HepG2 (cell line): ENCODE measurements around the gene ADGRG1. TPM values are rescaled to one million over a fixed set of nuclear protein-coding genes. Genes with fewer than 3 reads are reported as not detected.

Experiments
- CBFB ChIP-seq: sonication (generic); formaldehyde crosslinking; IDR thresholded peaks from 2 replicates; pipeline ENCODE4 v1.4.0; 2020; ENCODE audit warnings: missing genetic modification reagents
- ELF4 ChIP-seq: sonication (generic); formaldehyde crosslinking; IDR thresholded peaks from 2 replicates; pipeline ENCODE4 v1.5.0; 2020; ENCODE audit warnings: missing genetic modification reagents, mild to moderate bottlenecking, moderate library complexity, borderline replicate concordance
- GLI4 ChIP-seq: sonication (generic); formaldehyde crosslinking; IDR thresholded peaks from 2 replicates; pipeline ENCODE4 v1.5.1; 2020; ENCODE audit warnings: missing genetic modification reagents, mild to moderate bottlenecking, moderate library complexity, borderline replicate concordance
- HNRNPL ChIP-seq: fragments of 200-400 bp; formaldehyde crosslinking; IDR thresholded peaks from 2 replicates; pipeline ENCODE4 v1.6.1; 2017; ENCODE audit warnings: mild to moderate bottlenecking, low read depth, low read length
- HOXA7 ChIP-seq: sonication (generic); formaldehyde crosslinking; IDR thresholded peaks from 2 replicates; pipeline ENCODE4 v1.8.1; 2022; ENCODE audit warnings: mild to moderate bottlenecking, missing genetic modification reagents, moderate library complexity
- KDM3A ChIP-seq: IDR thresholded peaks from 2 replicates; pipeline ENCODE4 v1.6.1; 2018; ENCODE audit warnings: low read depth, missing compliant biosample characterization
- KLF13 ChIP-seq: sonication (generic); formaldehyde crosslinking; IDR thresholded peaks from 2 replicates; pipeline ENCODE4 v1.4.0; 2020; ENCODE audit warnings: mild to moderate bottlenecking, missing genetic modification reagents
- MAFF ChIP-seq: IDR thresholded peaks from 2 replicates; pipeline ENCODE4 v1.6.1; 2011; ENCODE audit warnings: low read depth, low read length, improper control_type of control experiment
- PHF21A ChIP-seq: sonication (generic); formaldehyde crosslinking; IDR thresholded peaks from 2 replicates; pipeline ENCODE4 v1.5.0; 2020; ENCODE audit warnings: mild to moderate bottlenecking, missing genetic modification reagents
- RBM39 ChIP-seq: fragments of 200-400 bp; formaldehyde crosslinking; IDR thresholded peaks from one replicate; pipeline ENCODE4 v1.6.1; 2018; ENCODE audit warnings: antibody characterized with exemption, mild to moderate bottlenecking, low read depth, low read length; ENCODE audit not compliant: poor library complexity, severe bottlenecking
- RFXANK ChIP-seq: IDR thresholded peaks from 2 replicates; pipeline ENCODE4 v1.6.1; 2016
- THYN1 ChIP-seq: sonication (generic); formaldehyde crosslinking; IDR thresholded peaks from 2 replicates; pipeline ENCODE4 v1.8.1; 2023; ENCODE audit warnings: low read depth, mild to moderate bottlenecking, moderate library complexity, missing genetic modification reagents, borderline replicate concordance
- U2AF2 ChIP-seq: fragments of 200-400 bp; formaldehyde crosslinking; IDR thresholded peaks from 2 replicates; pipeline ENCODE4 v1.6.1; 2017; ENCODE audit warnings: low read depth, mild to moderate bottlenecking, low read length
- YEATS2 ChIP-seq: sonication (generic); formaldehyde crosslinking; IDR thresholded peaks from 2 replicates; pipeline ENCODE4 v1.4.0; 2020; ENCODE audit warnings: missing genetic modification reagents, borderline replicate concordance
- ZBTB20 ChIP-seq: sonication (generic); formaldehyde crosslinking; IDR thresholded peaks from 2 replicates; pipeline ENCODE4 v1.8.1; 2023; ENCODE audit warnings: missing genetic modification reagents, low read depth, mild to moderate bottlenecking, borderline replicate concordance
- ZNF333 ChIP-seq: sonication (generic); formaldehyde crosslinking; IDR thresholded peaks from 2 replicates; pipeline ENCODE4 v1.4.0; 2020; ENCODE audit warnings: mild to moderate bottlenecking, missing genetic modification reagents, borderline replicate concordance
- ZNF468 ChIP-seq: sonication (generic); formaldehyde crosslinking; IDR thresholded peaks from 2 replicates; pipeline ENCODE4 v1.8.0; 2022; ENCODE audit warnings: mild to moderate bottlenecking, moderate library complexity, missing genetic modification reagents
- ZNF713 ChIP-seq: sonication (generic); formaldehyde crosslinking; IDR thresholded peaks from 2 replicates; pipeline ENCODE4 v1.4.0; 2020; ENCODE audit warnings: mild to moderate bottlenecking, missing genetic modification reagents
- ZNF850 ChIP-seq: sonication (generic); formaldehyde crosslinking; conservative IDR thresholded peaks from 2 replicates; pipeline ENCODE4 v1.9.0; 2021; ENCODE audit warnings: mild to moderate bottlenecking, missing genetic modification reagents
- polyA plus RNA-seq, 8 experiments: library from polyadenylated mRNA; depleted of rRNA in 3 of 8; stranded (reverse) in 7 of 8; unstranded in 1 of 8; fragments of >200 nt; fragmentation: Illumina TruSeq in 4 of 8; extraction: Trizol in 4 of 8; gene quantifications; 2 replicates each; pipeline versions ENCODE4 v1.2.1 to v1.2.3, GENCODE V29; 2011 to 2016; ENCODE audit warnings: low read depth in 4 of 8, missing spikeins in 1 of 8, mixed read lengths in 1 of 8; ENCODE audit not compliant: insufficient read depth in 1 of 8
- total RNA-seq, 5 experiments: library from RNA; depleted of rRNA; stranded (reverse); fragments of >200 nt; fragmentation: Illumina TruSeq; extraction: Trizol; gene quantifications; 2 replicates each; pipeline ENCODE4 v1.2.3, GENCODE V29; 2016; ENCODE audit warnings: low read depth in 1 of 5
- TF ChIP-seq, protein P1 (sequence below): sonication (generic); formaldehyde crosslinking; conservative IDR thresholded peaks from 2 replicates; pipeline ENCODE4 v1.4.0; 2020; ENCODE audit warnings: mild to moderate bottlenecking, missing genetic modification reagents, moderate library complexity
- TF ChIP-seq, protein P2 (sequence below): sonication (generic); formaldehyde crosslinking; IDR thresholded peaks from 2 replicates; pipeline ENCODE4 v1.5.0; 2020; ENCODE audit warnings: missing genetic modification reagents, mild to moderate bottlenecking, borderline replicate concordance
- TF ChIP-seq, protein P3 (sequence below): sonication (generic); formaldehyde crosslinking; IDR thresholded peaks from 2 replicates; pipeline ENCODE4 v1.4.0; 2020; ENCODE audit warnings: missing genetic modification reagents, borderline replicate concordance
- TF ChIP-seq, protein P4 (sequence below): sonication (generic); formaldehyde crosslinking; conservative IDR thresholded peaks from 2 replicates; pipeline ENCODE4 v1.5.0; 2020; ENCODE audit warnings: missing genetic modification reagents

Gene ADGRG1
- total and polyA plus RNA-seq, 2 of the 13 experiments (the other 11 are each of a cell fraction or from before 2014, with no cell fraction given): 2.7 to 5.9 TPM

DNA sequence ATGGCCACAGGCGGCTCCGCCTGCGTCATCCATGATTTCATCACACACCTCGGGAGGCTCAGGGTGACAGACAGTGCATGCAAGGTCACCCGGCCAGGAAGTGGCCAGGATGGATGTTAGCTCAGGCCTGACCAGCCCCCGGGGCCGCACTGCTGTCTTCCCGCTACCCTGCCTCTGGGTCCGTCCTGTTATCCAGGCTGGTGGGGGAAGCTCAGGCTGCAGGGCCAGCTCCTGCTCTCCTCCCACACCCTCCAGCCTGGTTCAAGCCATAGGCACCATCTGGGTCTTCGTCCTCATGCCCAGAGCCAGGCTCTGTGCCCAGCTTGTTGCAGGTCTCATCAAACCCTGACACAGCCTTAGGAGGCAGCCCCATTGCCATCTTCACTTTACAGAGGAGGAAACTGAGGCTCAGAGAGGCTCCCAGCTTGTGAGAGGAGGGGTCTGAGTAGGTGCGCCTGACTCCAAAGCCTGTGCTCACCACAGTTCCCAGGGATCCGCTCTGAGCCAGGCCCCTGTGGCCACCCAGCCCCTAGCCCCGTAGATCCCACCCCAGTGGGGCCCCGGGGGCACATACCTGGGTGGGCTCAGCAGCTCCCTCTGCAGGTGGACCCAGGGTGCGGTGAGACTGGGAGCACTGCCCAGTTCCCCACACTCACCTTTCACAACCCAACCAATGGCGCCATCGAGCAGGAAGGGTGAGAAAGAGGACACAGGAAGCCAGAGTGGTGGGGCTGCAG, 39.3 kb downstream of the ADGRG1 start (continued):
- TF ChIP-seq PHF21A (CRISPR knock-in tag) (peak; percentile 63; the same call in 1 of the 2 replicates), ZBTB20 (CRISPR knock-in tag) (0 out of 2 replicates have a peak, but pooled peaks have one; percentile 30), MAFF (no peak), GLI4 (CRISPR knock-in tag) (0 out of 2 replicates have a peak, but pooled peaks have one; percentile 81), HOXA7 (CRISPR knock-in tag) (no peak), YEATS2 (peak; percentile 27), THYN1 (CRISPR knock-in tag) (no peak), KLF13 (CRISPR knock-in tag) (no peak), RBM39 (no peak), HNRNPL (no peak; the same call in 1 of the 2 replicates), KDM3A (CRISPR knock-in tag) (peak; percentile 98), ZNF713 (CRISPR knock-in tag) (no peak), ZNF468 (no peak), CBFB (CRISPR knock-in tag) (peak; percentile 70; the same call in 1 of the 2 replicates), ZNF333 (peak; percentile 57; the same call in 1 of the 2 replicates), ZNF850 (no peak), ELF4 (CRISPR knock-in tag) (no peak), U2AF2 (no peak), RFXANK (CRISPR knock-in tag) (no peak)
- TF ChIP-seq, protein P1, sequence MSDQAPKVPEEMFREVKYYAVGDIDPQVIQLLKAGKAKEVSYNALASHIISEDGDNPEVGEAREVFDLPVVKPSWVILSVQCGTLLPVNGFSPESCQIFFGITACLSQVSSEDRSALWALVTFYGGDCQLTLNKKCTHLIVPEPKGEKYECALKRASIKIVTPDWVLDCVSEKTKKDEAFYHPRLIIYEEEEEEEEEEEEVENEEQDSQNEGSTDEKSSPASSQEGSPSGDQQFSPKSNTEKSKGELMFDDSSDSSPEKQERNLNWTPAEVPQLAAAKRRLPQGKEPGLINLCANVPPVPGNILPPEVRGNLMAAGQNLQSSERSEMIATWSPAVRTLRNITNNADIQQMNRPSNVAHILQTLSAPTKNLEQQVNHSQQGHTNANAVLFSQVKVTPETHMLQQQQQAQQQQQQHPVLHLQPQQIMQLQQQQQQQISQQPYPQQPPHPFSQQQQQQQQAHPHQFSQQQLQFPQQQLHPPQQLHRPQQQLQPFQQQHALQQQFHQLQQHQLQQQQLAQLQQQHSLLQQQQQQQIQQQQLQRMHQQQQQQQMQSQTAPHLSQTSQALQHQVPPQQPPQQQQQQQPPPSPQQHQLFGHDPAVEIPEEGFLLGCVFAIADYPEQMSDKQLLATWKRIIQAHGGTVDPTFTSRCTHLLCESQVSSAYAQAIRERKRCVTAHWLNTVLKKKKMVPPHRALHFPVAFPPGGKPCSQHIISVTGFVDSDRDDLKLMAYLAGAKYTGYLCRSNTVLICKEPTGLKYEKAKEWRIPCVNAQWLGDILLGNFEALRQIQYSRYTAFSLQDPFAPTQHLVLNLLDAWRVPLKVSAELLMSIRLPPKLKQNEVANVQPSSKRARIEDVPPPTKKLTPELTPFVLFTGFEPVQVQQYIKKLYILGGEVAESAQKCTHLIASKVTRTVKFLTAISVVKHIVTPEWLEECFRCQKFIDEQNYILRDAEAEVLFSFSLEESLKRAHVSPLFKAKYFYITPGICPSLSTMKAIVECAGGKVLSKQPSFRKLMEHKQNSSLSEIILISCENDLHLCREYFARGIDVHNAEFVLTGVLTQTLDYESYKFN (CRISPR knock-in tag): peak; percentile 89
- TF ChIP-seq, protein P2, sequence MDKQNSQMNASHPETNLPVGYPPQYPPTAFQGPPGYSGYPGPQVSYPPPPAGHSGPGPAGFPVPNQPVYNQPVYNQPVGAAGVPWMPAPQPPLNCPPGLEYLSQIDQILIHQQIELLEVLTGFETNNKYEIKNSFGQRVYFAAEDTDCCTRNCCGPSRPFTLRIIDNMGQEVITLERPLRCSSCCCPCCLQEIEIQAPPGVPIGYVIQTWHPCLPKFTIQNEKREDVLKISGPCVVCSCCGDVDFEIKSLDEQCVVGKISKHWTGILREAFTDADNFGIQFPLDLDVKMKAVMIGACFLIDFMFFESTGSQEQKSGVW (CRISPR knock-in tag): no peak
- TF ChIP-seq, protein P3, sequence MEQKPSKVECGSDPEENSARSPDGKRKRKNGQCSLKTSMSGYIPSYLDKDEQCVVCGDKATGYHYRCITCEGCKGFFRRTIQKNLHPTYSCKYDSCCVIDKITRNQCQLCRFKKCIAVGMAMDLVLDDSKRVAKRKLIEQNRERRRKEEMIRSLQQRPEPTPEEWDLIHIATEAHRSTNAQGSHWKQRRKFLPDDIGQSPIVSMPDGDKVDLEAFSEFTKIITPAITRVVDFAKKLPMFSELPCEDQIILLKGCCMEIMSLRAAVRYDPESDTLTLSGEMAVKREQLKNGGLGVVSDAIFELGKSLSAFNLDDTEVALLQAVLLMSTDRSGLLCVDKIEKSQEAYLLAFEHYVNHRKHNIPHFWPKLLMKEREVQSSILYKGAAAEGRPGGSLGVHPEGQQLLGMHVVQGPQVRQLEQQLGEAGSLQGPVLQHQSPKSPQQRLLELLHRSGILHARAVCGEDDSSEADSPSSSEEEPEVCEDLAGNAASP (CRISPR knock-in tag): peak; percentile 100
- TF ChIP-seq, protein P4, sequence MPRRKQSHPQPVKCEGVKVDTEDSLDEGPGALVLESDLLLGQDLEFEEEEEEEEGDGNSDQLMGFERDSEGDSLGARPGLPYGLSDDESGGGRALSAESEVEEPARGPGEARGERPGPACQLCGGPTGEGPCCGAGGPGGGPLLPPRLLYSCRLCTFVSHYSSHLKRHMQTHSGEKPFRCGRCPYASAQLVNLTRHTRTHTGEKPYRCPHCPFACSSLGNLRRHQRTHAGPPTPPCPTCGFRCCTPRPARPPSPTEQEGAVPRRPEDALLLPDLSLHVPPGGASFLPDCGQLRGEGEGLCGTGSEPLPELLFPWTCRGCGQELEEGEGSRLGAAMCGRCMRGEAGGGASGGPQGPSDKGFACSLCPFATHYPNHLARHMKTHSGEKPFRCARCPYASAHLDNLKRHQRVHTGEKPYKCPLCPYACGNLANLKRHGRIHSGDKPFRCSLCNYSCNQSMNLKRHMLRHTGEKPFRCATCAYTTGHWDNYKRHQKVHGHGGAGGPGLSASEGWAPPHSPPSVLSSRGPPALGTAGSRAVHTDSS (CRISPR knock-in tag): no peak
